Measurements from ENCODE around the gene KIAA0825.
A peak's percentile ranks its signal among the peaks of the same experiment; 100 is the strongest.
"Not testable (repeated sequence)": the region's sequence is repeated elsewhere in the genome, so short reads cannot be mapped to it uniquely, and the experiment has no call there.

The KIAA0825 gene

DNA sequence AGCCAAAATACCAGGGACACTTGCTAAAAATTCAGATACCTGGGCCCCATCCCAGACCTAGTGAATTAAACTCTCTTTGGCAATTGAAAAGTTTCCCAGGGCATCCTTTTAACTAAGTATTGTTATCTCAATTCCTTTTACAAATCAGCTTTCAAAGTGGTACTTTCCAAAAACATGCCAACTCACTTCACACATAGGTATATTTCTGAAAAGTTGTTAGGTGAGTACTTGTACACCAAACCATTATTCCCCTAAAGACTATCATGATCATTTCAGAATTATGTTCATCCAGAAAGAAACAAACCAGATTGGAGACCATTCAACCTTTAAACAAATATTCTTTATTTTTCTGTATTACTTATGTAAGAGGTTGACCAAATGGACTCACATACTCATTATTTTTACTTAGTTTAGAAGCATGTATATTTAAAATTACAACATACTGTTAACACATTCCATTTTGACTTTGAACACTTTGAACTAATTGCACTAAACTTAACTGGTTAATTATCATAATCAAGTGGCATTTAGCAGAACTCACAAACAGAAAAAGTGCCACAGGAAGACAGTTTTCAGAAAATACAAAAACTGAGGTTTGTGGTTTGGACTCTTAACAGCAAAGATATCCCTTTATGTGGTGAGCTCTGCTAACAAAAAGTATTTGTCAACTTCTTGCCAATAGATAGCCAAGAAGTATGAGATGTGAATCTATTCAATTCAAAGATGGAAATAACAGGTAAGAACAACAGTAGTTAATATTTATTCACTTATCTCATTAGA is 40.7 kb downstream of the KIAA0825 start:
- DNase-seq (ENCODE audit: low read depth), result no peak

GRCh38 chr5:94575196-94575595 is 43.2 kb downstream of the KIAA0825 start:
- no peak for DNase-seq (ENCODE audit: low read depth)

DNA sequence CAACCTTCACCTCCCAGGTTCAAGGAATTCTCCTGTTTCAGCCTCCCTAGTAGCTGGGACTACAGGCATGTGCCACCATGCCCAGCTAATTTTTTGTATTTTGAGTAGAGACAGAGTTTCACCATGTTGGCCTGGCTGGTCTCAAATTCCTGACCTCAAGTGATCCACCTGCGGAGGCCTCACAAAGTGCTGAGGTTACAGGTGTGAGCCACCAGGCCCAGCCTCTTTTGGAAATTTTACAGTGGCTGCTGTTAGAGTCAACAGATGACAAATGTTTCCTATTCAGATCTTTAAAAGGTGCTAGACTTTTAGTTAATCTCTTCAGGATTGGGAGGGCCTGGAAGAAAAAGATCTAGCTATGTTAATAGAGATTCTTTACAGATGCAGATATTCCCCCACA is 45.1 kb downstream of the KIAA0825 start:
- not testable (repeated sequence) for DNase-seq (ENCODE audit: low read depth)

DNA sequence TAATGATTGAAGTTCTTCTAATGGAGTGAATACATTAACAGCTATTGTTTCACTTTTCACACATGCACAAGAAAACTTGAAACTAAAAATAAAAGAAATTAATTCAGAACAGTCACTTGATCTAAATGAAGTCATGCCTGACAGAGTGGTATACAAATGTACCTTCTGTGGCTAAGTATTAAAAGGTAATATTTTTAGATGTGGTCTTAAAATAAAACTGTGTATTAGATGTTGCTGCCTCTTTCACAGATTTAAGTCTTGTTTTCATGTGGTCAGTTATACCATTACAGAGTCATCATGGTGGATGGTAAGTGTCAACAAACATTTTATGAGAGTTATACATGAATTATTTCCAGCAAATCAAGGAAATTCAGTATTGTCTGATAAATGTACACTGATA is 47.0 kb downstream of the KIAA0825 start:
- no peak for DNase-seq (ENCODE audit: low read depth)

- DNase-seq (ENCODE audit: low read depth), result no peak
Measured at GRCh38 chr5:94564812-94565211, 53.6 kb downstream of the KIAA0825 start.

- no peak for DNase-seq (ENCODE audit: low read depth)
Measured at GRCh38 chr5:94562327-94562971, 56.0 kb downstream of the KIAA0825 start.

DNA sequence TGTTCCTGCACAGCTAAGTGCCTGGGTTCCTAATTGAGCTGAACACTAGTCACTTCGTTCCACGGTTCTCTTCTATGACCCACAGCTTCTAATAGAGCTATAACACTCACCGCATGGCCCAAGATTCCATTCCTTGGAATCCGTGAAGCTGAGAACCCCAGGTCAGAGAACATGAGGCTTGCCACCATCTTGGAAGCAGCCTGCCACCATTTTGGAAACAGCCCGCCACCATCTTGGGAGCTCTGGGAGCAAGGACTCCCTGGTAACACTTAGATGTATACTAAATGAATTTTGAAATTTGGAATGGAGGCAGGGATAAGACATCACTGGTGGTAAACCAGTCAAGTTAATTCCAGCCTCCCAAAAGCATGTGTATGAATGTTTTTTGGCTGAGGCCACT is 60.4 kb downstream of the KIAA0825 start:
- DNase-seq (ENCODE audit: low read depth), result no peak

DNA sequence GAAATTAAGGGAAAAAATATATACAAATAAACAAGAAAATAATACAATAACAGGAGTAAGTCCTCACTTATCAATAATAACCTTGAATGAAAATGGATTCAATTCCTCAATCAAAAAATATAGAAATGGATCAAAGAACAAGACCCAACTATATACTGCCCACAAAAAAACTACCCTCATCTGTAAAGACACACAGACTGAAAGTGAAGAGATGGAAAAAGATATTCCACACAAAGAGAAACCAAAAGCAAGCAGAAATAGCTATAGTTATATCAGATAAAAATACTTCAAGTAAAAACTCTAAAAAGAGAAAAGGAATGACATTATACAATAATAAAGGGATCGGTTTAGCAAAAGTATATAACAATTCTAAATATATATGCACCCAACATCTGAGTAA is 66.5 kb downstream of the KIAA0825 start:
- DNase-seq (ENCODE audit: low read depth), result no peak

DNA sequence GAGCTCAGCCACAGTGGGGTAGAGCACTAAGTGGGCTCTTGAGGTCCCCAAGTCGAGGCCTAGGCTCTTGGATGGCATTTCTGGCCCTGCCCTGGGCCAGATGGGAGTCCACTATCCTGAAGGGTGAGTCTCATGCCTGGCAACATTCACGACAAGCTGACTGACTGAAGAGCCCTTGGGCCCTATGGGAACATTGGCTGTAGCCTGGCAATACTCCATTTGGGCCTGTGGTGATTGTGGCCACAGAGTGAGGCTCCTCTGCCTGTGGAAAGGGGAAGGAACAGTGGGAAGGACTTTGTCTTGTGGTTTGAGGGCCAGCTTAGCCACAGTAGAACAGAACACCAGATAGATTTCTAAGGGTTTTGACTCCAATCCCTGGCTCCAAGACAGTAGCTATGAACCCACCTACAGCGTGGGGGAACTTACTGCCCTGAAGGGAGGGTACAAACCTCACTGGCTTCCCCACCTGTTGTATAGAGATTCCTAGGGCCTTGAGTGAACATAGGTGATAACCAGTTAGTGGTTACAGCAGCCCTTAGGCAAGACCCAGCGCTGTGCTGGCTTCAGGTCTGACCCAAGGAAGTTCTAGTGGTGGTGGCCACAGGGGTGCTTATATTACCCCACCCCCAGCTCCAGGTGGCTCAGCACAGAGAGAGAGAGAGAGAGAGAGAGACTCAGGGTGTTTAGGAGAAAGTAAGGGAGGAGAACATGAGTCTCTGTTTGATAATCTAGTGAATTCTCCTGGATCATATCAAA is 72.4 kb downstream of the KIAA0825 start:
- no peak for DNase-seq (ENCODE audit: low read depth)

DNA sequence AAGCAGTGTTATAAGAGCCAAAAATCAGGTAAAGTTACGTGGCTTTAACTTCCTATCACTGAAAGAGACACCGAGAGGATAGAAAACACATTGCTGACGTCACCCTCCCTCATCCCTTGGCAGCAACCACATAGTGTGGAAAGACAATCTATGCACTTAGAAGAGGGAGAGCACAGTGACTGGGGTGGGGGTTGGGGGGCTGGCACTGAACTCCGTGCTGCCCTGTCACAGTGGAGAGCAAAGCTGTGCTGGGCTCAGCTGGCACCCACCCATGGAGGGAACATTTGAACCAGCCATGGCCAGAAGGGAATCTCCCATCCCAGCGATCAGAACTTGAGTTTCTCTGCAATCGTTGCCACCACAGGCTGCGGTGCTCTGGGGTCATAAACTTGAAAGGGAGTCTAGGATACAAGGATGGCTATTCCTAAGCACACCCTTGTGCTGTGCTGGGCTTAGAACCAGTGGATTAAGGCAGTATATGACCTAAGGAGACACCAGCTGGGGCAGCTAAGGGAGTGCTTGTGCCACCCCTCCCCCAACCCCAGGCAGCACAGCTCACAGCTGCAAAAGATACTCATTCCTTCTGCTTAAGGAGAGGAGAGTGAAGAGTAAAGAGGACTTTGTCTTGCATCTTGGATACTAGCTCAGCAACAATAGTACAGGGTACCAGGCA is 73.4 kb downstream of the KIAA0825 start:
- DNase-seq (ENCODE audit: low read depth), result no peak

- DNase-seq (ENCODE audit: low read depth), result no peak
Measured at GRCh38 chr5:94544031-94544650, 74.3 kb downstream of the KIAA0825 start.

DNA sequence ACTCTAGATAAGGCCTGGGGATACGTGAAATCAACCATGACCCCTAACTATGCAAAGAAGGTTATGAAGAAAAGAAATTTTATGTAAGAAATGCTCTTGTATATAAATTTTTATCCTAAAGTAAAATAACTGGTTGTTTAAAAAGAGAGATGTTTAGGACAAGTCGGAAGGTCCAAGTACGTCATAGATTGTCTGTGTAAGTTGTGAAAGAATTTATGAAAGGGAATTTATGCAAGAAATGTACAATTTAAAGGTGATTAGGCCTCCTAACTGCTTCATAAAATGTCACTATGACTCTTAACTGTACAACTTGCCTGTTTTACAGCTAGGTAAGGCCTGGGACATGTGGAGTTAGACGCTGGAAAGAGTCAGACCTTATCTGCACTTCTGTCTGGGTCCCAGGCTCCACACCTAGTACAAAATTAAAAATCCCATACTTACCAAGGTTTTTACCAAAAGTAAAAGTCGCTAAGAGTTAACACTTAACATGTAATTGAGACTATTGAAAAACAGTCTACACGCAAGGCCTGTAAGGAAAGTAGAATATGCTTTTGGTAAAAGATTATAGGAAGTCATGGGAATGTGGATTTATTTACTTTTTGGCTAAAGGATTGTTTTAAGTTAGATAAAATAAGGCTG is 77.4 kb downstream of the KIAA0825 start:
- DNase-seq (ENCODE audit: low read depth), result no peak

GRCh38 chr5:94538260-94538659 is 80.1 kb downstream of the KIAA0825 start:
- DNase-seq (ENCODE audit: low read depth), result no peak

DNA sequence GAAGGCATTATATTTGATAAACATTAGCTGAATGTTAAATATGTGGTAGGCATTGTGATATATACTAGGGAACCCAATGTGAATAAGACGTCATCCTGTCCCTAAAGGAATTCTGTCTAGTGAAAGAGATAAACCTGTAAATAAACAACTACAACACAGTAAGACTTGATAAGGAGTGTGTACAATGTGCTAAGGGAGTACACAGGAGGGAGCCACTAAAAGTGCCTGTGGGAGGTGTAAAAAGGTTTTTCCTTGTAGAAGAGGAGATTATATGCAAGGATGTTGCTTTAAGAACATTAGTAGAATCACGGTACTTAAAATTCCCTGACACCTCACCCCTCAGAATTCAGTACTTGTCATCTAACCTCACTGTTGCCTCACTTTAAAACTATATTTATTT is 91.7 kb downstream of the KIAA0825 start:
- DNase-seq (ENCODE audit: low read depth), result no peak

DNA sequence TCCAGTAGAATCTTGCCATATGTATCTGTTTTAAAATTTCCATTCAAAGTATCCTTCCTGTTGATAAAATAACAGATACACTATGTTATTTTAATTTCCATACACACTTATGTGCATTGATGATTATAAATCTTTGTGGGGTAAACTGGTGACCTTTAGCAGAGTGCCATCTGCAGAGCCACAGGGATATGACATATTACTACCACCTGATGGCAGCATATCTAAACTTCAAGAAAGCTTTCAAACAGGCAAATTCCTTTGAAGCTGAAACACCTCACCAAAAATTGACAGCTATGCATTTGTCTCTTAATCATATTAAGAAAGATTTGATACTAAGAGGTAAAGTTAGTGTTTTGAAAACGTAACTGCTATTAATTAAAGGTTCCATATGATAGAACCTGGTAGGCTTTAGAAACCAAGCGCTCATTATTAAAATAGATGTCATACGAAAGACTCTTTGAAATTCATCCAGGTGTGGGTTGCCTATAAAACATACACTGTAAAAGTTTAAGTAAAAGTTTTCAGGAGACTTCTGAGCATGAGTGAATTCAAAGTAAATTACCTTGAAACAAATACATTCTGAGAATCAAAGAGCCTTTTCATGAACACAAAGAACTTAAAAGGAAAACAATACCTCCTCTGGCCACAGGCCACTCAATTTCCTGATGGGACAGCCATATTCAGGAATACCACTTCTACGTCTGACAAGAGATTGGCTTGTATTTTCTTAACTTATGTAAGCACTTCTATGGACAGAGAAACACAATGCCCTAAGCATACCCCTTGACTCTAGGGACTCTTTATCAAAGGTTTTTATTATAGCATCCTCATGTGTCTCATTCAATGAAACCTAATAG is 93.3 kb downstream of the KIAA0825 start:
- no peak for DNase-seq (ENCODE audit: low read depth)

GRCh38 chr5:94523018-94523417 is 95.4 kb downstream of the KIAA0825 start:
- no peak for DNase-seq (ENCODE audit: low read depth)

DNA sequence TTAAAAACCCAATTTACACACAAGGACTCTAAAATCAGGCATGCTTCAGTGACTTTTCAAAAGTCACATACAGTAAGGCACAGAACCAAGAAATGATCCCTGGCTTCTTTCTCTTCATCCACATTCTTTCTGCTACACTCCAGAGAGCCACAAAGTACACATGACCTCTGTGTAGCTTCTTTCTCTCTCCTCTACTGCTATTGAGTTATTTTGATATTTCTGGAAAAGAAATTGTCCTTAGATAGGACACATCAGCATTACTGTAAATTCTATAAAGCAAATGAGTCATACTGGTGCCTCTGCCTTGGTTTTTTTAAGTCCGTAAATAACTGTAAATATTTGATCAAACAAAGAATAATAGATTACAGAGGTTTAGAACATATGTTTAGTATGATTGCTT is 96.3 kb downstream of the KIAA0825 start:
- DNase-seq (ENCODE audit: low read depth), result no peak

DNA sequence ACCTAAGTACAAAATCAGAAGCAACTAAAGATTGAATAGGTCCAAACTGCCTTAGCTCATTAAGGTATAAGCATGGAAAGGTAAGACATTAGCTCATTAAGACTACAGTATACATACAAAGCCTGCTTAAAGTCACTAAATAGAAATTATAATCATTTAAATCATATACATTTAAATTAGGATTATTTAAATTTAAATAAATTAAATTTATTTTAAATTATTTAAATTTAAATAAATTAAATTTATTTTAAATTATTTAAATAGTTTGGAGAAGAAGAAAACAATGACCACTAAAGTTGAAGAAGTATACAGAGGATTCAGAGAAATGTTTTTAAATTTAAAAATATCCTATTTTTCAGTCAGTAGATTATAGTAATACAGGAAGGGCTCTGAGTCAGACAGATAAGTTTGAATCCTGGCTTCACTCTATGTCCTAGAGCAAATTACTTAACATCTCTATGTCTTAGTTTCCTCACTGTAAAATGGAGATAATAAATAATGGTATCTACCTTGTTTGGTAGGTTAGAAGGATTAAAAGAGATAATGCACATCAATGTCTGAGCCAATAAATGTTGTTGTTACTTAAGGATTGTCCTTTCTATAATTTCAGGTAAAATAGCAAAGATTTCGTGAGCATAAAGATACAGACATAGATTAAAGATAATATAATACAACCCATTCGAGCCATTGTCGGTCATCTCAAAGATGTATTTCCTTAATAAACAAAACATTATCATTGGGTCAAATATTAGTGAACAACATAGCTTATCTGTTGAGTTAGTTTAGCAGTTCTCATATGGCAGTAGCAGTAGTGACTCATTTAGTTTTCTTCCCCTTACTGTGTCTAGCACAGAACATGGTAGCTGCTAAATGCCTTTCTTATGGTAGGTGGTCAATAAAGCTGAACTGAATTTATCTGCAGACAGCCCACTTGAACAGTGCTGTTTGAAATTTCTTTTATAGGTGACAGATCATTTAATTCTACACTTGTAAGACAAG is 100.6 kb downstream of the KIAA0825 start:
- peak; percentile 2 for DNase-seq (ENCODE audit: low read depth)

DNA sequence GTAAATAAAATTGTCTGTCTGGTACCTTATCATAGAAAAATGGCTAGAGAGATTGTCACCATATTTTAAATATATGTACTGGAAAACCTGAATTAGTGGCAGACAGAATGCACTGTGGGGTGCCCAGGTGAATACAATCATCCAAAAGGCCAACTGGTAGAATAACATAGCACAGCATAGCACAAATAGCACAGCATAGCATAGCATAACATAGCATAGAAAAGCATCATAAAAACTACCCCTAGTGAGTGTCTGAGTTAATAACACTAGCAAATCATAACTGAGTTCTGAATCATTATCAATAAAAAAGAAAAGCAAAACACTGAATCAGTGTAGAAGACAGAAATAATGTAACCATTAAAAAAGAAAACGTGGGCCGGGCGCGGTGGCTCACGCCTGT is 102.3 kb downstream of the KIAA0825 start:
- no peak for DNase-seq (ENCODE audit: low read depth)
